DMS53 treated with DMSO at 0.1 percent for 48 hours (cell line): Measurements from ENCODE around the gene ZPBP2.

Experiments used
- DNase-seq: peaks from one replicate; lab custom pipeline; 2025; ENCODE audit not compliant: unreplicated experiment; lab: John Stamatoyannopoulos, UW

The ZPBP2 gene

DNA sequence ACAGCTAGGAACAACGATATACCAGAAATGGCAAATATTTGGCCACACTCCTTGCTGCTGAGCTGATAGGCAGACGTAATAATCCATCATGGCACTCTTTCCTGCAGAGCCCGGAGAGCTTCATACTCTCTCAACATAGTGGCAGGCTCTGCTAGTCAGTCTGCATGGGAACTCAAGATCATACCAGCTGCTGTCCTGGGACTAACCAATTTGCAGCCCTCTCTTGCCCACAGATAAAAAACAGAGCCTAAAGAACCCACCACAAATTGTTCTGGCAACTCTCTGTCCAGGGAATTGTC is 36.9 kb downstream of the ZPBP2 start:
- no peak for DNase-seq

DNA sequence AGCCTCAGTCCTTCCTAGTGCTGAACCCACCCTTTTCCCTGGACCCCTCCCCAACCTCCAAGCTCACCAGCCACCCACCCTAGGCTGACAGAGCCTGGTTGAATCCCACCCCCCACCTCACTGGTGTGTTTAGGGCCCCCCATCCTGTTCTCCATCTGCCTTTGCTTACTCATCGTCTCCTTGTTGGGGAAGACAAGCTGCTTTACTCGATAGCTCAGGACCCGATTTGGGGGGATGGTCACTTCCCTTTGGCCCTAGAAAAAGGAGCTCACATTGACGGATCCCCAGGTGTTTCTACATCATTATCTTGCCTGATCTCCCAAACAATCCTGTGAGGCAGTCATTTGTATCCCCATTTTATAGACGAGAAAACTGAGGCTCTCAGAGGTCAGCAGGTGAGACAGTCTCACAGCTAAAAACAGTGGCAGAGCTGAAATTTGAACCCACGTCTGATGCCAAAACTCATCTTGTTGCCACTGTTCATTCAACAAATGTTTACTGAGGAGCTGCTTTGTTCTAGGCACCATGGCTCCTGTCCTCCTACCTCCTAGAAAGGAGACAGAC is 40.9 kb downstream of the ZPBP2 start:
- no peak for DNase-seq

DNA sequence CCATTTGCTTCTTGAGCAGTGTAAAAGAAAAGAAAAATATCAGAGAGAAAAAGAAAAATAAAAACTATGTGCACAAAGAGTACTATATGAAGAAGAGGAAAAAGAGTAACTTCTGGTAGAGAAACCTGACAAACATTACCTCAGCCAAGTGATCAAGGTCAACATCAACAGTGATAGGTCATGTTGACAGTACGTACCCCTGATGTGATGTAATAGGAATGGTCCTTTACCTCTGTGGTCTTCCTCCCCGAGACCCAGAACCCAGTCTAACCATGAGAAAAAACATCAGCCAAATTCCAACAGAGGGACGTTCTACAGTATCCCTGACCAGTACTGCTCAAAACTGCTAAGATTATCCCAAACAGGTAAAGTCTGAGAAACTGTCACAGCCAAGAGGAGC is 46.0 kb downstream of the ZPBP2 start:
- no peak for DNase-seq

DNA sequence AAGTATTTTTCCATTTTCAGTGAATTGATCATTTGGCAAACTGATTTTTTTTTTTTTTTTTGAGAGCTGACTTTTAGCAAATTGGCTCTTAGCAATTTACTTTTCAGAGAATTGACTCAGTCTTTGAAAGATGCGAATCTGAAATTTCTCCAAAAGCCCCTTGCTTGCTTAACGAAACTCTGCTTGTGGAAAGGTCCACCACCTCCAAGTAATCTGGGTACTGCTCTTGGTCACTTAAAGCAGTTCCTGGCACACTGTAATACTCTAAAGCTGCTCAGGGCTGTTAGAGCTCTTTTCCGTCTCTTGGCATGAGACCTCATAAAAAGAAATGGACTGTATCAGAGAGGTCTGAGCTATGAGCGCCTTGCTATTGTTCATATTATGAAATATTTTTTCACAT is 47.6 kb downstream of the ZPBP2 start:
- no peak for DNase-seq

DNA sequence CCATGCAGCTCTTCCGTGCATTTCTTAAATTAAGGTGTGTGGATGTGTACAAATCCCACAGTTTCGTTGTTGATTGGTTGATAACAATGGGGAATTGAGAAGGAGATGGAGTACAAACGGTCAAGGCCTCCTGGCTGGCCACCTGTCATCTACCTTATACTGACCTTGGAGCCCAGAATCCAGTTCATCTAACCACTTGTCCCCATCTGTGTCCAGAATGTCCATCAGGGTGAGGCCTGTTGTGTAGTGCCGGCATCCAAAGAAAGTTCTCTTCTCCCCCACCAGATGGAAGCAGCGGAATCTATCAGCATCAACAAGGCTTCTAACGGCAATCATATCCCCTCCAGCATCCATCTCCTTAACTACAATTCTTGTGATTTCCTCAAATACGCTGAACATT is 48.9 kb downstream of the ZPBP2 start:
- no peak for DNase-seq

DNA sequence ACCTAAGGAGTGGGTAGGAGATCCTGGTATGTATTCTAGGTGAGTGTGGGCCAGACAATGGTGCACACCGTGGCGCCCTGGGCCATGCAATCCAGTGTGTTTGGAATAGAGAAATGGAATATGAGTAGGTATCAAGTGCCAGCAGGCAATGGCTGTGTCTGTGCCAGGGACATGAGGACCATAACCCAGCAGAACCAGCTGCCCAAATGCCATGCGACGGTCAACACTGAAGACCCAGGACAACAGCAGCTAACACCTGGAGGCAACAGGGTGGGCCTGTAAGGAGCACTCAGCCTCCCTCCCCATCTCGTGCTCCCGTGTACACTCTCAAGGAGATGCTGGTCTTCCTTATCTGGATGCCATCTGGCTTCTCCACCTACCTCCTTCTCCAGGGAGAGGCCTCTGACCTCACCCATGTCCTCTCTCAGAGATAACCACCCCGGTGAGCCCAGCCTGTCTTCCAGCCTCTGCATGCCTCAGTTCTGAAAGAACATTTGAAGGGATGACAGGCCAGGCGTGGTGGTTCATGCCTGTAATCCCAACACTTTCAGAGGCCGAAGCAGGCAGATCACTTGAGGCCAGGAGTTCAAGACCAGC is 51.2 kb downstream of the ZPBP2 start:
- no peak for DNase-seq

DNA sequence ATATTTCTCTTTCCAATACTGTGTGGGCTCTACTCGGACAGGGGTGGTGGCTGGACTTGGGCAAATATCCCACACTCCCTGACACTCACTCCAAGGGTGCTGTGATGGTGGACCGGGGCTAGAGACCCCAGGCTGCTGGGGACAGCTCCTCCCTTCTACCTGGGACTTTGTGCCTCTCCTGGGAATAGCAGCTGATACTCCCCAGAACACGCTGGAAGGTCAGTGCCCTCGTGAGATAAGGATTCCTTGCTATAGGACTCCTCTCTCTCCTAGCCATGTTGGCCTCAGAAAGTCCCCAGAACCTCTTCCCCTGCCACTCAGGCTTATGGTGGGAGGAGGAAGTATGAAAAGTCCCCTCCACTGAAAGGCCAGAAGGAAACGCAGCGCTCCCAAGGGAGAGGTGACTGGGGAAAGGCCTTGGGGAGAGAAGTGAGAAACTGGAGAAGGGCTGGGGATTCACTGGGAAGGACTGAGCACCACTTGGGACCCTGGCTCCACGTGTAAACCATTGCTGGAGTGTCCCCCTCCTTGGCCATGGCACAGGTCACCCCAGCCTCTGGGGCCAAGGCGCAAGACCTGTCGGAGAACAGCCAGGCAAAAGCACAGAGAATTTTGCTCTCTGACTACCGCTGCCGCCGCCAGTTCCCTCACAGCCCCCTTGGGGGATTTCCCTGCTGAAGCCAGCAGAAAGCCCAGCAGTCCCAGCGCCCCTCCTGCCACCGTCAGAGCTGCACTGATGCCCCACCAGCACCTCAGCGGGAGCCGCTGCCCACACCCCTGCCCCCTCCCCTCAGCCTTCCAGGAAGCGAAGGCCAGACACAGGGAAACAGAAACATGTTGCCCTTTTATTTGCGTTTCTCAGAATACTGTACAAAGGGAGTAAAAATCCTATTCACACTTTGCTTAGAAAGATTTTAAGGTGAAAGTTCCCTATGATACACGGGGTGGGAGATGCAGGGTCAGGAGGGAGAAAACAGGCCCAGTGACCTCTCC is 52.5 kb downstream of the ZPBP2 start:
- DNase-seq, result no peak

DNA sequence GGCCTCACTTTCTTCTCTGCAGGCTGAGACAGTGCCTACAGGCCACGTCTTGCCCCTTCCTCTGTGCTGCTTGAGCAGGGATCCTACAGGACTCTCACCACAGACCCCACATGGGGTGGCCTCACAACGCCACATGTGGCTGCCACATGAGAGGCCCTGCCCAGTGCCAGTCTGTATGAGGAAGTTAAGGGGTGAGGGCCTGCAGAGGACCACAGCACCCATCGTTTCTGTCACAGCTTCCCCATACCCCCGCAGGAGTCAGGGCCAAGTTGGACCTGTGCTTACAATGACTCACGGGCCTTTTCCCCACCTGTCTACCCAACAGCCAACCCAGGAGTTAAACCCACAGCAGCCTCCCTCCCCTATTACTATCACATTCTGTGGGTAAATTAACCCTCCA is 53.3 kb downstream of the ZPBP2 start:
- no peak for DNase-seq

DNA sequence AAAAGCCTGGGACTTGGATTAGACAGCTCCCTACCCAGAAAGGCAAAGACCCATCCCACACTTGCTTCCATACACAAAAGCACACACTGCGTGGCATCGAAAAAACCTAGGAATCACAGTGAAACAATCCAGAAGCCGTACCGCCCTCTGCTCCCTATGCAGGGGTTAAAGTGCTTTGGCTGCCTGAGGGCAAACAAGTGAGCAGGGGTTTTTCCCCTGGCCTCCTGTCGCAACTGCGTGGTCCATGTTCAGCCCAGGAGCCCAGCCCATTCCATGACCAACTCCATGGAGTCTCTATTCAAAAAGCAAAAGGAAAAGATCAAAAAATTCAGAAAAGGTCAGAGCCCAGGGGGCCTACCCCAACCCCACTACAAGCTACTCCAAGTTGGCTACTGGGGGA is 54.0 kb downstream of the ZPBP2 start:
- no peak for DNase-seq

DNA sequence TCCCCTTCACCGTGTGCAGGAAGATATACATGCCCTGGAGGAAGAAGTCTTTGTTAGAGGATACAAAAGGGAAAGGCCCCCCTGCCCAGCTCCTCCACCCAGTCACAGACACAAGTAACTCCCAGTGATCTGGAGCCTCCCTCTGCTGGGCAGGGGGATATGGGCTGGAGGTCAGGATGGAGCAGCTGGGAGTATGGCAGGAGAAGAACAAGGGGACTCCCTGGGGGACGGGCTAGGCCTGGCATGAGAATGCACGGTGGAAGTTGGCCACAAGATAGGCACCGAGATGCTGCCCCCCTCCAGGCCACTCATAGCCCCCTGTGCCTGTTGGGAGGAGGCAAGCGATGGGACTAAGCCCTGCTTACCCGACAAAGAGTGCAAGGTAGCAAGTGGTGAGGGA is 55.2 kb downstream of the ZPBP2 start:
- no peak for DNase-seq

DNA sequence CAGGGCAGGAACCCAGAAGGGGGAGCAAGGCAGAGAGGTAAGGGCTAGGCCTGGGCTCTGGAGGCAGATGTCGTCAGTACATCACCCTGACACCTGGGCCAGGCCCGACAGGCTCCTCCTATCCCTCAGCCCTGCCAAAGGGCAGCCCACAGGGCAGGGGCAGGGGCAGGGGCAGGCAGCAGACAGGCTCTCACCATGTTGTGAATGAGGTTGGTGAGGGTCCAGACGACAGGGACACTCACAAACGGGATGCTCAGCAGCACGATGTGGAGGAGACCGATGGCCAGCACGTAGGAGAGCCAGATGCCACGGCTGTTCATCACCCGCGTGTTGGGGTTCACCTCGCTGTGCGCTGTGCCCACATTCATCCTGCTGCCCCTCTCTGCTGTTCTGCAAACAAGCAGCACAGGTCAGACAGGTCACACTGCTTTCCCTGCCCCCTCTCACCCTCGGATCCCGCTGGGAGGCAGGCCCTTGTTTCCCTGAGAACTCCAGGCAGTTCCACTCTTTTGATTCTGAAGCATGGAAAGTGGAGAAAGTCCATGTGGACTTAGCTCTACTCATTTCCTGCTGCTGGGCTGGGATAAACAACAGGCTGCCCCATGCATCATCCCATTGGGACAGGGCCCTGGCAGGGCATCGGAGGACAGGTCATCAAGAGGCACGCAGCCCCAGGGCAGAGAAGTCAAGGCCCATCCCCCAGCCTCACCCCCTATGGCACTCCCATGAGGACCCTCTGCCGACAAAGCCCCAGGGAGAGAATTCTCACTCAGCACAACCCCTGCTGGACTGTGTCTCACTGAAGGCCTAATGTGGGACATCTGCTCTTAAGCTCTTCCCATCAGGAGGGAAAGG is 56.1 kb downstream of the ZPBP2 start:
- DNase-seq, result no peak

DNA sequence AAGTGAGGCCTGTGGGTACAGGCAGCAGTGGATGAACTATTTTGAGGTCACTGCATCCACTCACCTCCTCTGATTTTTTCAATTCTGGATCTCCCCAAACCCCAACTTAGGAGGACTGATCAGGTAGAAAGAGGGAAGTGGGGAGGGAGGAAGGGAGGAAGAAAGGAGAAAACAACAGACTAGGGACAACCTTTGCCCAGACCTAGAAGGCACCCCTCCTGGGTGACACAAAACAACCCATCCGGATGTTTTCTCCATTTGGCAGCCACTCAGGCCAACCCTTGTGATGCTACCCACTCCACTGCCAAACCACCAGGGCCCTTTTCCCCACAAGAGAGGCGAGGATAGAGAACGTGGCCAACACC is 56.7 kb downstream of the ZPBP2 start:
- no peak for DNase-seq

DNA sequence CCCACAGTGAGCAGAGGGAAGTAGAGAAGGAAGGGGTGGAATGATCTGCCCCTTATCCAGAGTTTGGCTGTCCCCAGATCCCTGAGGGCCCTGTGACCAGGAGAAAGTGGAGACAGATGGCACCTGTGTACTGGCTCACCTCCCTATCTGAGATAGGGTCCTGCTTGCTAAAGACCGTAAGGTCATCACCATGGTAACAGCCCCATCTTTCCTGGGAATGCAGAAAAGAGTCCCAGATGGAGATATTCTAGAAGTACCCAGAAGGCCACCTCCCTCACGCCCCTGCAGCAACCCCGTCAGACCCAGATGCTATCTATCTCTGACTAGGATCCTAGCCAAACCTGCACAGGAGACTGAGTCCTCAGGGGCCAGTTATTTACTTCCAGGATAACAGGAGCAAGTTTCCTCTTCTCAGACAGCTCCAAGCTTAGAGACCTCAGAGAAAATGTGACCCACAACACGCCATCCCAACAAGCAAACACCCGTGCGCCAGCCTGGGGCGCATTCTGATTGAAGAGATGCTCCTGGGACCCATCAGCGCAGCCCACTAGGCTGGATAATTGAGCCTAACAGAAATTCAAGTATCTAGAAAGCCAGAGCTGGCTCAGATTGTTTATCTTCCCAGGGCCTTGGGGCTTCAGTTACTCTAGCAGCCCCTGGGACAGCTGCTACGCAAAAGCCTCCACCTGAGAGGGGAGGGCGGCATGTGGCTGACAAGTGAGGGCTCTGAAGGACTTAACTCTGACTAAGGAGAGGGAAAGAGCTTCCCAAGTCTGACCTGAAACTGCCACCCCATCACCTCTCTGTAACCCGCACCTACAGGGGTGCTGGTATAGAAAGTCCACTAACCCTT is 57.5 kb downstream of the ZPBP2 start:
- DNase-seq, result no peak

DNA sequence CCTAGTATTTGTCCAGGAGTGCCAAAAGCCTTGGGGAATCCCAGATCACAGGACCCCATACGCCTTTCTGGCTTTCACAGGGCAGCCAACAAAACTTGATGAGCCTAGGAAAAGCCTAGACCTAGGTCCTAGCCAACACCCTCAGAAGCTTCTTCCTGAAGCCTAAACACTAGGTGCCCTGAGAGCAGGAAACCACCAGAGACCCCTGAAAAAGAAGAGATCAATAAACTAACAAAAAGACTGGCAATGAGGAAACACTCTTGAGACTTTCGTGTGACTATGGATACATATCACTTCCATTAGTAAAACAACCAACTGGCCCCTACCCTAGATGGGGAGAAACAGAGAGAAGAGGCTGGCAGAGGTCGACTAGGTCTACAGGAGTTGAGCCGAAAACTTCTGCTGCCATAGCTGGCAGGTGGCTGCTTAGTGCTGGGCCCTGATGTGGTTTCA is 58.2 kb downstream of the ZPBP2 start:
- no peak for DNase-seq

DNA sequence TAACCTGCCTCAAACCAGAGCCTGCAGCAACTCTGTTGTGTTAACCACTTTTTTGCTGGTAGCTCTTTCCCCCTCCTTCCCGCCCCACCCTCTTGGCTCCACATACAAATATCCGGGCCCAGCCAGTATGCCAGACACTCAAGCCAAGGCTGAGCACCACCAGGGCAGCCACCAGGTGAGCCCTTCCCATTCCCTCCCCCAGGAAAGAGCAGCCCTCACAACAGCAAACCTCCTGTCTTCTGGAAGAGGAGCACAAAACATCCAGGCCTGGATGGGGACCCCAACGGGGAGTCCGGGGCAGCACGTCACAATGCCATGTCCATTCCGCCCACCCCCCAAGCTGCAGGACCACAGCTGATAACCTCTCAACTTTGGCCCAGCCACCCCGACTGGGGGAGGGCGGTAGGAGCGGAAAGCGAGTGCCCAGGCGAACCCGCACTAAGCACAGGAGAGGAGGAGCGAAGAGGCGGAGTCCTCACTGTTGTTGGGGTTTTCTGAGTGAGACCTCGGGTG is 58.6 kb downstream of the ZPBP2 start:
- DNase-seq, result no peak
